ENCODE results near the gene BIRC6. TPM values are rescaled to one million over a fixed set of nuclear protein-coding genes. Genes with fewer than 3 reads are reported as not detected.

BIRC6 gene
- polyA plus RNA-seq, 2 of the 4 experiments (the other 2 are of a cell fraction), result 21.0 to 111 TPM

- no peak for FAIRE-seq
- no peak for ATAC-seq
- Histone ChIP-seq H3K4me1 (no peaks in the 10 kb centered on the region), H3K9me3 (no peaks in the 10 kb centered on the region), H3K4me2 (no peak overlapping the region), H3K4me3 (no peak overlapping the region), H3K27ac (no peak overlapping the region)
- 92% methylated on average over 2 of the region's 2 CpGs for WGBS (ENCODE audit: missing lambda C conversion rate)
- ChIA-PET CTCF (no interaction called here), POLR2A (no interaction called here)
- no peak for DNase-seq (ENCODE audit: low read depth in 1 of 2, low spot score in 1 of 2)
- TF ChIP-seq, protein P1, sequence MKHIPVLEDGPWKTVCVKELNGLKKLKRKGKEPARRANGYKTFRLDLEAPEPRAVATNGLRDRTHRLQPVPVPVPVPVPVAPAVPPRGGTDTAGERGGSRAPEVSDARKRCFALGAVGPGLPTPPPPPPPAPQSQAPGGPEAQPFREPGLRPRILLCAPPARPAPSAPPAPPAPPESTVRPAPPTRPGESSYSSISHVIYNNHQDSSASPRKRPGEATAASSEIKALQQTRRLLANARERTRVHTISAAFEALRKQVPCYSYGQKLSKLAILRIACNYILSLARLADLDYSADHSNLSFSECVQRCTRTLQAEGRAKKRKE (CRISPR knock-in tag; IDR thresholded peaks at IDR 0.05; ENCODE audit: low read depth), result no peak
- TF ChIP-seq TP53 (CRISPR knock-in tag; IDR thresholded peaks at IDR 0.05) (no peak), SREBF2 (IDR thresholded peaks at IDR 0.05) (no peak), SMC3 (IDR thresholded peaks at IDR 0.05) (no peak), TFCP2L1 (CRISPR knock-in tag; IDR thresholded peaks at IDR 0.05) (no peak), RNF2 (IDR thresholded peaks at IDR 0.05; ENCODE audit: borderline replicate concordance, low read depth) (no peak), EHF (CRISPR knock-in tag; IDR thresholded peaks at IDR 0.05) (no peak), BHLHE40 (IDR thresholded peaks at IDR 0.05; ENCODE audit: low read depth, low read length) (no peak), KDM1A (IDR thresholded peaks at IDR 0.05; ENCODE audit: low read depth) (no peak), ESRRA (IDR thresholded peaks at IDR 0.05; ENCODE audit: borderline replicate concordance, low read length) (no peak), RAD21 (conservative IDR thresholded peaks at IDR 0.05 in 1 of 2, IDR thresholded peaks at IDR 0.05 in 1 of 2) (no peak), HDAC2 (IDR thresholded peaks at IDR 0.05) (no peak), MAFK (IDR thresholded peaks at IDR 0.05; ENCODE audit: partially characterized antibody) (no peak), NFE2L2 (conservative IDR thresholded peaks at IDR 0.05; ENCODE audit: low read length) (no peak)
- TF ChIP-seq, protein P2, sequence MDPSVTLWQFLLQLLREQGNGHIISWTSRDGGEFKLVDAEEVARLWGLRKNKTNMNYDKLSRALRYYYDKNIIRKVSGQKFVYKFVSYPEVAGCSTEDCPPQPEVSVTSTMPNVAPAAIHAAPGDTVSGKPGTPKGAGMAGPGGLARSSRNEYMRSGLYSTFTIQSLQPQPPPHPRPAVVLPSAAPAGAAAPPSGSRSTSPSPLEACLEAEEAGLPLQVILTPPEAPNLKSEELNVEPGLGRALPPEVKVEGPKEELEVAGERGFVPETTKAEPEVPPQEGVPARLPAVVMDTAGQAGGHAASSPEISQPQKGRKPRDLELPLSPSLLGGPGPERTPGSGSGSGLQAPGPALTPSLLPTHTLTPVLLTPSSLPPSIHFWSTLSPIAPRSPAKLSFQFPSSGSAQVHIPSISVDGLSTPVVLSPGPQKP (IDR thresholded peaks at IDR 0.05; ENCODE audit: low read depth, low read length), result no peak
These were observed 107.6 kb downstream of the BIRC6 start for GRCh38 chr2:32464431-32464830.

- Histone ChIP-seq H3K4me3 (no peak overlapping the region), H3K27ac (no peak overlapping the region), H3K4me1 (no peaks in the 10 kb centered on the region), H3K9me3 (no peaks in the 10 kb centered on the region), H3K4me2 (no peak overlapping the region)
- WGBS (ENCODE audit: missing lambda C conversion rate), result 63% methylated on average over 3 of the region's 3 CpGs
- ChIA-PET POLR2A (no interaction called here), CTCF (interaction anchor here (0.6 to 1.7 kb wide), 2 partner anchors 23 to 167 kb away, joined by 3 to 5 read pairs; no protein-coding TSS in a partner anchor)
- no peak for DNase-seq (ENCODE audit: low read depth in 1 of 2, low spot score in 1 of 2)
- TF ChIP-seq RNF2 (IDR thresholded peaks at IDR 0.05; ENCODE audit: borderline replicate concordance, low read depth), result no peak
- no peak for ATAC-seq
- peak; percentile 46 for FAIRE-seq
These were observed 115.8 kb downstream of the BIRC6 start for GRCh38 chr2:32472605-32473004.

- 92% methylated on average over 3 of the region's 3 CpGs for WGBS (ENCODE audit: missing lambda C conversion rate)
- ATAC-seq (no peak), DNase-seq (ENCODE audit: low read depth in 1 of 2, low spot score in 1 of 2) (no peak), FAIRE-seq (no peak)
- no peak overlapping the region for H3K27ac ChIP-seq
- no peaks in the 10 kb centered on the region for H3K9me3 ChIP-seq
- H3K4me1 ChIP-seq, result no peaks in the 10 kb centered on the region
- no peak overlapping the region for H3K4me2 ChIP-seq
- ChIA-PET POLR2A (interaction anchor here (0.6 kb wide), 1 partner anchor 116 kb away, joined by 3 read pairs; no protein-coding TSS in a partner anchor), CTCF (interaction anchor here (1.7 kb wide), 1 partner anchor 25 kb away, joined by 3 read pairs; no protein-coding TSS in a partner anchor)
- H3K4me3 ChIP-seq, result no peak overlapping the region
- no peak for TF ChIP-seq BHLHE40 (IDR thresholded peaks at IDR 0.05; ENCODE audit: low read depth, low read length)
- no peak for TF ChIP-seq ZC3H11A (IDR thresholded peaks at IDR 0.05)
- TF ChIP-seq CBX2 (IDR thresholded peaks at IDR 0.05; ENCODE audit: borderline replicate concordance, low read depth), result no peak
- no peak for TF ChIP-seq CHD2 (IDR thresholded peaks at IDR 0.05; ENCODE audit: low read length, partially characterized antibody)
- TF ChIP-seq CHD4 (IDR thresholded peaks at IDR 0.05; ENCODE audit: borderline replicate concordance), result no peak
- no peak for TF ChIP-seq CTCF (IDR thresholded peaks at IDR 0.05)
- no peak for TF ChIP-seq KDM5A (IDR thresholded peaks at IDR 0.05)
- no peak for TF ChIP-seq HMGXB4 (CRISPR knock-in tag; IDR thresholded peaks at IDR 0.05; ENCODE audit: borderline replicate concordance)
- TF ChIP-seq ZNF302 (CRISPR knock-in tag; IDR thresholded peaks at IDR 0.05), result no peak
- no peak for TF ChIP-seq MYC (IDR thresholded peaks at IDR 0.05; ENCODE audit: borderline replicate concordance, low read length)
- TF ChIP-seq TP53 (CRISPR knock-in tag; IDR thresholded peaks at IDR 0.05), result no peak
- no peak for TF ChIP-seq CEBPB (IDR thresholded peaks at IDR 0.05)
- TF ChIP-seq MAZ (IDR thresholded peaks at IDR 0.05; ENCODE audit: borderline replicate concordance, low read depth, low read length), result no peak
- no peak for TF ChIP-seq FOXS1 (CRISPR knock-in tag; IDR thresholded peaks at IDR 0.05)
- TF ChIP-seq, protein P3, sequence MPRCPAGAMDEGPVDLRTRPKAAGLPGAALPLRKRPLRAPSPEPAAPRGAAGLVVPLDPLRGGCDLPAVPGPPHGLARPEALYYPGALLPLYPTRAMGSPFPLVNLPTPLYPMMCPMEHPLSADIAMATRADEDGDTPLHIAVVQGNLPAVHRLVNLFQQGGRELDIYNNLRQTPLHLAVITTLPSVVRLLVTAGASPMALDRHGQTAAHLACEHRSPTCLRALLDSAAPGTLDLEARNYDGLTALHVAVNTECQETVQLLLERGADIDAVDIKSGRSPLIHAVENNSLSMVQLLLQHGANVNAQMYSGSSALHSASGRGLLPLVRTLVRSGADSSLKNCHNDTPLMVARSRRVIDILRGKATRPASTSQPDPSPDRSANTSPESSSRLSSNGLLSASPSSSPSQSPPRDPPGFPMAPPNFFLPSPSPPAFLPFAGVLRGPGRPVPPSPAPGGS (IDR thresholded peaks at IDR 0.05), result no peak
- no peak for TF ChIP-seq JUNB (IDR thresholded peaks at IDR 0.05)
These were observed 117.6 kb downstream of the BIRC6 start for GRCh38 chr2:32474381-32474780.
